ENCODE measurements around the gene ACTA2. TPM values are rescaled to one million over a fixed set of nuclear protein-coding genes. Genes with fewer than 3 reads are reported as not detected.

Gene ACTA2
- total RNA-seq, 1 experiment from 2014 or later = not detected

DNA sequence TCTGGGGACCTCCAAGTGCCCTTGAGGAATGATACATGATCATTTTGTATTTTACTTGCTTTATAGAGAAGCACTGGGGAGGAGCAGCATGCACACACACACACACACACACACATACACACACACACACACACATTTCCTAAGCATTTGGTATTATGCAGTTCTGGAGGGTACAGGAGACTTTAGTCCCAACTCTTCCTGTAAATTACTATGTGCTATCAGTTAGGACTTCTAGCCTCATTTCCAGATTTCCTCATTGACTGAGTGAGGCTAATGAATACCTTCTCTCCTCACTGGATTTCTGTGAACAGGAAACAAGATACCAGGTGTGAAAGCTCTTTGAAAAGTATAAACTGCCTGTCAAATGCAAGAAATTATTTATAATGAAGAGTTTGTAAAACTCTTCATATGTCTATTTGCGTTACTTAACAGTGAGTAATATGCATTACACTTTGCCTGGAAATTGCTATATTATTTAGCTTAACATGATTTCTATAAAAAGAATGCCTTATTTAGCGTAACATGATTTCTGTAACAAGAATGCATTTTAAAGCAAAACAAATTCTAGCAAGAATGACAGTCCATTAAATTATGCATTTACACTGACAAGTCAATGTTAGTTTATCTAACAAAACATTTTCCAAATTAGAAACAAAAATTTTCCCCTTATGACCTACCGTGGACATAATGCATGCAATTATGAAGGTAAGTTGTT is 34.2 kb downstream of the ACTA2 start:
- TF ChIP-seq, protein P1, sequence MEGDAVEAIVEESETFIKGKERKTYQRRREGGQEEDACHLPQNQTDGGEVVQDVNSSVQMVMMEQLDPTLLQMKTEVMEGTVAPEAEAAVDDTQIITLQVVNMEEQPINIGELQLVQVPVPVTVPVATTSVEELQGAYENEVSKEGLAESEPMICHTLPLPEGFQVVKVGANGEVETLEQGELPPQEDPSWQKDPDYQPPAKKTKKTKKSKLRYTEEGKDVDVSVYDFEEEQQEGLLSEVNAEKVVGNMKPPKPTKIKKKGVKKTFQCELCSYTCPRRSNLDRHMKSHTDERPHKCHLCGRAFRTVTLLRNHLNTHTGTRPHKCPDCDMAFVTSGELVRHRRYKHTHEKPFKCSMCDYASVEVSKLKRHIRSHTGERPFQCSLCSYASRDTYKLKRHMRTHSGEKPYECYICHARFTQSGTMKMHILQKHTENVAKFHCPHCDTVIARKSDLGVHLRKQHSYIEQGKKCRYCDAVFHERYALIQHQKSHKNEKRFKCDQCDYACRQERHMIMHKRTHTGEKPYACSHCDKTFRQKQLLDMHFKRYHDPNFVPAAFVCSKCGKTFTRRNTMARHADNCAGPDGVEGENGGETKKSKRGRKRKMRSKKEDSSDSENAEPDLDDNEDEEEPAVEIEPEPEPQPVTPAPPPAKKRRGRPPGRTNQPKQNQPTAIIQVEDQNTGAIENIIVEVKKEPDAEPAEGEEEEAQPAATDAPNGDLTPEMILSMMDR (IDR thresholded peaks at IDR 0.05; ENCODE audit: insufficient read depth in 1 of 2, low read depth in 1 of 2, low read length in 1 of 2, severe bottlenecking in 1 of 2, unreplicated experiment in 1 of 2) = no peak
- Mint-ChIP-seq H3K27ac (ENCODE audit: unreplicated experiment) (no peak overlapping the region), H3K4me3 (ENCODE audit: unreplicated experiment) (no peak overlapping the region), H3K9me3 (ENCODE audit: unreplicated experiment) (no peaks in the 10 kb centered on the region), H3K4me1 (ENCODE audit: low read depth, unreplicated experiment) (no peaks in the 10 kb centered on the region), H3K36me3 (ENCODE audit: insufficient read depth, unreplicated experiment) (no peaks in the 10 kb centered on the region), H3K27me3 (ENCODE audit: insufficient read depth, unreplicated experiment) (no peaks in the 10 kb centered on the region)
- no peaks in the 10 kb centered on the region for H3K9me3 ChIP-seq
- no peak overlapping the region for H3K4me3 ChIP-seq (ENCODE audit: low read depth, low read length)
- intact Hi-C loops (cut with micrococcal nuclease; ENCODE audit: unreplicated experiment) = no loop called here
- ChIA-PET POLR2A (no interaction called here), CTCF (no interaction called here)
- BruUV-seq (replicated peaks) = no TSS peak
- no peak for DNase-seq
- H3K36me3 ChIP-seq (ENCODE audit: control insufficient read depth, insufficient read depth, low read length) = no peaks in the 10 kb centered on the region
- H3K4me1 ChIP-seq = 0 out of 2 replicates have a peak, but pooled peaks cover 4% of the 10 kb centered on the region
- H3K27me3 ChIP-seq (replicated peaks; ENCODE audit: control insufficient read depth, insufficient read depth, low read length) = no peaks in the 10 kb centered on the region

GRCh38 chr10:88916986-88917385 is 35.6 kb downstream of the ACTA2 start:
- Histone ChIP-seq H3K27me3 (replicated peaks; ENCODE audit: control insufficient read depth, insufficient read depth, low read length) (no peaks in the 10 kb centered on the region), H3K4me3 (ENCODE audit: low read depth, low read length) (no peak overlapping the region), H3K9me3 (no peaks in the 10 kb centered on the region), H3K36me3 (ENCODE audit: control insufficient read depth, insufficient read depth, low read length) (no peaks in the 10 kb centered on the region), H3K4me1 (0 out of 2 replicates have a peak, but pooled peaks cover 4% of the 10 kb centered on the region)
- CTCF ChIA-PET = no interaction called here
- intact Hi-C loops (cut with micrococcal nuclease; ENCODE audit: unreplicated experiment) = no loop called here
- Mint-ChIP-seq H3K36me3 (ENCODE audit: insufficient read depth, unreplicated experiment) (no peaks in the 10 kb centered on the region), H3K27ac (ENCODE audit: unreplicated experiment) (no peak overlapping the region), H3K4me1 (ENCODE audit: low read depth, unreplicated experiment) (no peaks in the 10 kb centered on the region), H3K4me3 (ENCODE audit: unreplicated experiment) (no peak overlapping the region), H3K27me3 (ENCODE audit: insufficient read depth, unreplicated experiment) (no peaks in the 10 kb centered on the region), H3K9me3 (ENCODE audit: unreplicated experiment) (no peaks in the 10 kb centered on the region)
- POLR2A ChIA-PET = no interaction called here
- BruUV-seq (replicated peaks) = no TSS peak
- TF ChIP-seq, protein P1 (IDR thresholded peaks at IDR 0.05; ENCODE audit: insufficient read depth in 1 of 2, low read depth in 1 of 2, low read length in 1 of 2, severe bottlenecking in 1 of 2, unreplicated experiment in 1 of 2) = no peak
- DNase-seq = no peak

DNA sequence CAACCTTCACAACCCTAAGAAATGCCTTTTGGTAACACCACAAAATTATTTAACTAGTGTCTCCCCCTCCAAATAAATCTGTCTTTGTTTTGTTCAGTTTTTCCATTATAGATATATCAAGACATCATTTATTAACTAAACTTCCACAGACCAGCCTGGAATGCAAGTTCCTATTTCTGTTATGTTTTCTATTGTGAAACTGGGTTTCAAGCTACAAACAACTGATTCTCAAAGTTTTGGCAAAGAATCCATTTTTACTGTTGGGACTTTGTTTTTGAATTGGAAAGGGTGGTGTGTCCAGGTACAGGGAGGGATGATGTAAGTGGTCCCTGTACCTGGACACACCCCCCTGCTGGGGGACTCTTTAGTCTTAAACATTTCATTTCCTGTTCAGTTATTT is 36.3 kb downstream of the ACTA2 start:
- H3K9me3 ChIP-seq = no peaks in the 10 kb centered on the region
- CTCF ChIA-PET = no interaction called here
- POLR2A ChIA-PET = no interaction called here
- Mint-ChIP-seq H3K36me3 (ENCODE audit: insufficient read depth, unreplicated experiment) (no peaks in the 10 kb centered on the region), H3K4me1 (ENCODE audit: low read depth, unreplicated experiment) (no peaks in the 10 kb centered on the region), H3K4me3 (ENCODE audit: unreplicated experiment) (no peak overlapping the region), H3K27ac (ENCODE audit: unreplicated experiment) (no peak overlapping the region), H3K9me3 (ENCODE audit: unreplicated experiment) (no peaks in the 10 kb centered on the region), H3K27me3 (ENCODE audit: insufficient read depth, unreplicated experiment) (no peaks in the 10 kb centered on the region)
- BruUV-seq (replicated peaks) = no TSS peak
- H3K4me3 ChIP-seq (ENCODE audit: low read depth, low read length) = no peak overlapping the region
- DNase-seq = no peak
- no peaks in the 10 kb centered on the region for H3K36me3 ChIP-seq (ENCODE audit: control insufficient read depth, insufficient read depth, low read length)
- intact Hi-C loops (cut with micrococcal nuclease; ENCODE audit: unreplicated experiment) = no loop called here
- TF ChIP-seq, protein P1 (IDR thresholded peaks at IDR 0.05; ENCODE audit: insufficient read depth in 1 of 2, low read depth in 1 of 2, low read length in 1 of 2, severe bottlenecking in 1 of 2, unreplicated experiment in 1 of 2) = no peak
- H3K27me3 ChIP-seq (replicated peaks; ENCODE audit: control insufficient read depth, insufficient read depth, low read length) = no peaks in the 10 kb centered on the region
- H3K4me1 ChIP-seq = 0 out of 2 replicates have a peak, but pooled peaks cover 4% of the 10 kb centered on the region
